DMS79 (cell line): ENCODE results near the gene SLC24A5.

ENCODE experiments used
- DNase-seq: peaks from one replicate; lab custom pipeline; 2025; lab: John Stamatoyannopoulos, UW

Gene SLC24A5

DNA sequence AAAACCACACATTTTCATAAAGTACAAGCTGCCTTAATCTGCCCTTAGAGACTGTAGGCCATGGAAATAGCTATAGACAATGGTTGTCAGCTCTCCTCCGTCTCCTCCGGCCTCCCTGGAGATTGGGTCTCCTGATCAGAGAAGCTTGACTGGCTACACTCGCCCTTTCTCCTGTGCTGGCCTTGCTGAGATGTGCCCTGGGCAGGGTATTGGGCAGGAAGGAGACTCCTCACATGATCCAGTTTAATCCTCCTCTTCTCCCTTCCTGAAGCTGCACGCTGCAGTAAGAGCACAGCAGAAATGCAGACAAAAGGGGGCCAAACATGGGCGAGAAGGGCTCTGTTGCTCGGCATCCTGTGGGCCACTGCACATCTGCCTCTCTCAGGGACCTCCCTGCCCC lies at the start of gene SLC24A5:
TSS of gene SLC24A5 (plus strand) at position 246 of the 400 bp plus-strand sequence. CDS start at position 301, 55 bp downstream.
- DNase-seq = no peak

DNA sequence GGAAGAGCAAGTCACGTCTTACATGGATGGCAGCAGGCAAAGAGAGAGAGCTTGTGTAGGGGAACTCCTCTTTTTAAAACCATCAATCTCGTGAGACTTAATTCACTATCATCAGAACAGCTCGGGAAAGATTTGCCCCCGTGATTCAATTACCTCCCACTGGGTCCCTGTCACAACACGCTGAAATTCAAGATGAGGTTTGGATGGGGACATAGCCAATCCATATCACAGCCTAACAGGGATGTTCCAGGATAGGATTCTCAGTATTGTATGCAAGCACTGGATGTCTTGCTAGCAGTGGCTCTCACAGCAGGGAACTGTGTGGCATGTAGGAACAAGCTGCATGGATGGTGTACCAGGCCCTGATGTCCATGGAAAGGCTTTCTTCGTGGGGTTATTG lies 47.8 kb upstream of the SLC24A5 start:
- DNase-seq = no peak

GRCh38 chr15:48073881-48074280 lies 46.9 kb upstream of the SLC24A5 start:
- no peak for DNase-seq

DNA sequence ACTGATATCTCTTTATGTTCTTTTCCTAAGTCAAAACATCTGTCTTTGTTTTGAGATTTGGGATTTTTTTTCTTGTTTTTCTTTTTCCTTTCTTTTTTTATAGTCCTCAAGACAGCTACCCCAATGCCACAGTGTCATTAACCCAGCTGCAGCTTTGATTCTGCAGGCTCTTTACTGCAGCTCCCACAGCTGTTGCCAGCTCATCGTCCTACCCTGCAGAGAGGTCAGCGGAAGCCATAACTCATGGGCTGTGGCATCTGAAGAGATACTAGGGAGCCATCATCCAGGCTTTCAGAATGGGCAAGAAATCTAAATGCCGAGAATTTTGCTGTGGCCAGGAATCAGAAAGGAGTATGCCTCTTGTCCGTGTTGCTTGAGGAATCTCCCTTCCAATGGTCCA lies 44.3 kb upstream of the SLC24A5 start:
- DNase-seq = no peak

DNA sequence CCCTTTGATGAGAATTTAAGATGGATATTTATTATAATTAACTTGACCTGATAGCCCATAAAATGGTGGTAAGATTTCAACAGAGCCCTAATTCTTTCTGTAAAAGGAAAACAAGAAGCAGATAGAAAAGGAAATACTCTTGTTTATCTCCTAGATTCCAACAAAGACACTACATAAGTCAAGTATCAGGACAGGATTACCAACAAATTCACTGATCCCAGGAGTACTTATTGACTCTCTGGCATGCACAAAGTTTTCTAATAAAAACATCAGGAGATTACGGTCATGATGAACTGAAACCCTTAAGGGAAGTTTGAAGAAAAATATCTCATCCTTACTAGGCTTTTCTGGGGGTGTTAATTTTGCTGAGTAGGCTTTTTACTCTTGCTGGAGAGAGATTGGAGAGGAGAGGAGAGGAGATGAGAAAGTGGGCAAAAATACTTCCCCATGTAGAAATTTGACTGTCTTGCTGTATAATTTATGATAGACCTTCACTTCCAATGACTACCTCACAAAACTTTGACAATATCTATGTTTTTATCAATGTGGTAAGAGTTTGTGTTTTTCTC lies 43.1 kb upstream of the SLC24A5 start:
- no peak for DNase-seq

GRCh38 chr15:48084759-48085590 lies 35.8 kb upstream of the SLC24A5 start:
- no peak for DNase-seq

- no peak for DNase-seq
Observed at GRCh38 chr15:48085591-48085930, 35.2 kb upstream of the SLC24A5 start.

DNA sequence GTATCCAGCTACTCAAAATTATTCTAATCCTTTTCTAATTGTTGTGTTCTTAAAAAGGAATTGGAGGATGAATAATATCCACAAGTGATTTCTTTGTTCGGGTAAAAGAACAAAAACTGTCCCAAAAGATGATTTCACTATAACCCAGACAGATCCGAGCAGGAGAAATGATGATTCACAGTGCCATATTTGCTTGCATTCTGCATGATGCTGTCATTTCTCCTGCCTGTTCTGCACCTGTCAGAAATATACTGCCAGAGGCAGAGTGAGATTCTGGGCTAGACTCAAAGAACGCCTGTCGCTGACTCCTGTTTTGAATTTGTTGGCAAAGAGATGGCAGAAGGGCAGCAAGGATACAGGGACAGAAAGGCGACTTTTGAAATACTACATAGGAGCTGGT lies 34.7 kb upstream of the SLC24A5 start:
- no peak for DNase-seq

GRCh38 chr15:48086576-48086975 lies 34.2 kb upstream of the SLC24A5 start:
- no peak for DNase-seq

- DNase-seq = no peak
Observed at GRCh38 chr15:48087844-48088243, 32.9 kb upstream of the SLC24A5 start.

GRCh38 chr15:48089702-48090101 lies 31.1 kb upstream of the SLC24A5 start:
- no peak for DNase-seq

GRCh38 chr15:48090115-48090514 lies 30.7 kb upstream of the SLC24A5 start:
- DNase-seq = peak; percentile 75

- DNase-seq = no peak
Observed at GRCh38 chr15:48090666-48091065, 30.1 kb upstream of the SLC24A5 start.

- no peak for DNase-seq
Observed at GRCh38 chr15:48091522-48091921, 29.3 kb upstream of the SLC24A5 start.

GRCh38 chr15:48096355-48096786 lies 24.4 kb upstream of the SLC24A5 start:
- DNase-seq = no peak

DNA sequence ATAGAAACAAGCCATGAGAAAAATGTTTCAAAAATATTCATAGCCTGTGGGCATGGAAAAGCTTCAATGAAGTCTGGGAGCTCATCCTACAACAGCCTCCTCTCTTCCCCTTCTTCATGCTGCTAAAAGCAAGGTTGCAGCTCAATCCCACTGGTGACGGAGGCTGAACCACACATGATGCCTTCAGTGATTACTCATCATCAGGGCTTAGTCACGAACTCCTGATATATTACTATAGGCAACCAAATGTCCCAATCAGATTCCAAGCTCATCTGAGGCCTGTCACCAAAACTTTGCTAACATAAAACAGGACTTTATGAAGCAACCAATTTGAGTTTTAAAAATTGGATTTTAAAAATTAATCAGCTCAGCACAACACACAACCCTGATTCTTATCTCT lies 24.0 kb upstream of the SLC24A5 start:
- DNase-seq = no peak

DNA sequence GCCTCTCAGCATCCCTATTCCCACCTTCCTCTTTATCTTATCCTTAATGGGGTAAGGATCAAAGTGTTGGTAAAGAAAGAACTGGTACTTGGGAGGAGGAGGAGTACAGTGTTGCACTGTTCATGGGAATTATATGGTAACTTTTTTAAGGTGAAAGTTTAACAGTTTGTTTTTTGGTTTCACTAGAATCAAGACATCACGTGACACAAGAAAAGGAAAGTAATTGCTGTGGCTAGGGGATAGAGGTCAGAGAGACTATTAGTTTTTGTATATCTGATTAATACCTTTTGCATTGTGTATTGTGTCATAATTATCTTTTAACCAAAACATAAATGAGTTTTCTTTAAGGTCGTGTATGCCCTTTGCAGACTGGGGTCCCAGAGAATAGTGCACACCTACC lies 23.5 kb upstream of the SLC24A5 start:
- no peak for DNase-seq

DNA sequence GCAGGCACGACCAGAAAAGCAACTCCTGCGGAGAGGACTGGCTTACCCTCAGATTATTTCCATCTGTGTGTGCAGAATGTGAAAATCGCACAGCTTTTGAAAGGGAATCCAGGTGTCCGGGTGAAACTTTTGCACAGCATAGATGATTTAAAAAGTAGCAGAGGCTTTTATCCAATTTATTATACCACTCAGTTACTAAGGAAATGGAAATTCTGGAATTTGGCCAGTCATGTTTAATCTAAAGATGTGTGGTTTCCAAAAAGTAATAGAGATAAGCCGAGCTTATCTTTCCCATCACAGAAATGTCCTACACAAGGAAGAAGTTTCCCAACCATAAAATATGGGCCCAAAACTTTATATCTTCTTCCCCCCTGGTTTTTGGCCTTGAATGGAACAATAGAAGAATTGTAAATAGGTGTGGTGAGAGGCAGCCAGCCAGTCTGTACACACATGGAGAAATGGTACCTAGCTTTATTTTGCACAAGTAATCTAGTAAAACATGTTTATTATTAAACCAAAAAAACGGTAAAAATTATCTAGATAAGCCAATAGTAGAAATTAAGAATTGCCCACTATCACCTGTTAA lies 19.3 kb upstream of the SLC24A5 start:
- DNase-seq = no peak

DNA sequence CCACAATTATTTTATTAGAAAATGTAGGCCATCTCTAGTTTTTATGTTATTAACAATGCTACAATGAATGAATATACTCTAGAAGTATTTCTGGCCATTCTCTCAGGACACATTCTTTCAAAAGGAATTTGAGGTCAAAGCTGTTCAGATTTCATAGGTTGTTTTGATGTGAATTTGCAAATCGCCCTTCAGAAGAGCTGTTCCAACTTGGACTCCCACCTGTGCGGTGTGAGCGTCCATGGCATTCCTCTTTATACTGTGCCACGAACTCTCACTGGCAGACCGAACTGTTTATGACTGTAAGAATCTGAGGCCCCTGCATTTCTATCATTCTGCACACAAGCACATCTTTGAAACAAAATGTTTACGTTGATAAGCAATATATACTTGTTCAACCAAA lies 18.6 kb upstream of the SLC24A5 start:
- DNase-seq = no peak

- DNase-seq = no peak
Observed at GRCh38 chr15:48103647-48104046, 17.1 kb upstream of the SLC24A5 start.

- no peak for DNase-seq
Observed at GRCh38 chr15:48105936-48106335, 14.9 kb upstream of the SLC24A5 start.

GRCh38 chr15:48109212-48109611 lies 11.6 kb upstream of the SLC24A5 start:
- DNase-seq = no peak

- no peak for DNase-seq
Observed at GRCh38 chr15:48109856-48110531, 10.8 kb upstream of the SLC24A5 start.
